HL-60 (cell line): Measurements from ENCODE around the gene ME2.

Source experiments
- DNase-seq, 2 experiments: peaks; one replicate each; pipeline ENCODE4 v3.0.0-alpha.2; 2010 to 2020; ENCODE audit warnings: low read depth in 1 of 2, low spot score in 1 of 2
- H3K27ac ChIP-seq: fragments of 250-450 bp; sonication (Bioruptor Pico); replicated peaks from 2 replicates; pipeline ENCODE4 v1.5.1; 2020; ENCODE audit warnings: mild to moderate bottlenecking, moderate library complexity
- H3K27me3 ChIP-seq: fragments of 250-450 bp; sonication (Bioruptor Pico); 2 replicates; pipeline ENCODE4 v1.5.1; 2021; ENCODE audit warnings: mild to moderate bottlenecking, moderate library complexity; ENCODE audit not compliant: insufficient read depth, poor library complexity, severe bottlenecking
- H3K4me3 ChIP-seq: replicated peaks from 2 replicates; pipeline ENCODE4 v1.5.1; 2011; ENCODE audit warnings: mild to moderate bottlenecking, control low read depth, low read length; ENCODE audit not compliant: insufficient read depth
- CTCF ChIP-seq: IDR thresholded peaks from one replicate; pipeline ENCODE4 v1.5.1; 2011; ENCODE audit warnings: low read length, control low read depth, inconsistent platforms; ENCODE audit not compliant: insufficient read depth
- GABPA ChIP-seq: IDR thresholded peaks from 2 replicates; pipeline ENCODE4 v1.6.1; 2012; ENCODE audit warnings: low read depth
- POLR2AphosphoS5 ChIP-seq: IDR thresholded peaks from 2 replicates; pipeline ENCODE4 v1.6.1; 2012; ENCODE audit warnings: low read depth
- REST ChIP-seq: IDR thresholded peaks from 2 replicates; pipeline ENCODE4 v1.6.1; 2012; ENCODE audit warnings: low read depth; ENCODE audit not compliant: insufficient replicate concordance
- SPI1 ChIP-seq: IDR thresholded peaks from 2 replicates; pipeline ENCODE4 v1.6.1; 2012; ENCODE audit warnings: low read depth, mild to moderate bottlenecking, borderline replicate concordance

Gene ME2

DNA sequence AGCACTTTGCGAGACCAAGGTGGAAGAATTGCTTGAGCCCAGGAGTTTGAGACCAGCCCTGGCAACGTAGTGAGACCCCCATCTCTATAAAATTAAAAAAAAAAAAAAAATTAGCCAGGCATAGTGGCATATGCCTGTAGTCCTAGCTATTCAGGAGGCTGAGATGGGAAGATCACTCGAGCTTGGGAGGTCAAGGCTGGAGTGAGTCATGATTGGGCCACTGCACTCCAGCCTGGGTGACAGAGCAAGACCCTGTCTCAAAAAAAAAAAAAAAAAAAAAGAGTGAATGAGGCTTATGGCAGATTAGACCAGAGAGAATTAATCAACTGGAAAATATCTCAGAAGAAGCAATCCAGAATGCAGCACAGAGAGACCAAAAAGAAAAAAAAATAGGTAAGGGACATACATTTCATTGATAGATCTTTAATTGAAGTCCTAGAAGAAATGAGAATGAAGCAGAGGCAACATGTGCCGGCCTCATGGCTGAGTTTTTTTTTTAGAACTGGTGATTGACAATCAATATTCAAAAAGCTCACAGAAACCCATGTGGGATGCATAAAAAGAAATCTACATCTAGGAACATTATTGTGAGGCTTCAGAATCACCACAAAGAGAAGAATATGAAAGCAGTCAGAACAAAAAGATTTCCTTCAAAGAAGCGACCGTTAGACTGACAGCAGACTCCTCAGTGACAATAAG is 56.7 kb downstream of the ME2 start:
- H3K4me3 ChIP-seq: no peak overlapping the region
- DNase-seq: no peak
- TF ChIP-seq POLR2AphosphoS5 (no peak), CTCF (no peak), REST (no peak), SPI1 (no peak), GABPA (no peak)
- no peak overlapping the region for H3K27ac ChIP-seq
- no peaks in the 10 kb centered on the region for H3K27me3 ChIP-seq

GRCh38 chr18:50937183-50937582 is 58.3 kb downstream of the ME2 start:
- Histone ChIP-seq H3K27ac (no peak overlapping the region), H3K4me3 (no peak overlapping the region), H3K27me3 (no peaks in the 10 kb centered on the region)
- no peak for DNase-seq
- TF ChIP-seq CTCF: no peak
- no peak for TF ChIP-seq REST
- TF ChIP-seq GABPA: no peak
- TF ChIP-seq POLR2AphosphoS5: no peak
- no peak for TF ChIP-seq SPI1

DNA sequence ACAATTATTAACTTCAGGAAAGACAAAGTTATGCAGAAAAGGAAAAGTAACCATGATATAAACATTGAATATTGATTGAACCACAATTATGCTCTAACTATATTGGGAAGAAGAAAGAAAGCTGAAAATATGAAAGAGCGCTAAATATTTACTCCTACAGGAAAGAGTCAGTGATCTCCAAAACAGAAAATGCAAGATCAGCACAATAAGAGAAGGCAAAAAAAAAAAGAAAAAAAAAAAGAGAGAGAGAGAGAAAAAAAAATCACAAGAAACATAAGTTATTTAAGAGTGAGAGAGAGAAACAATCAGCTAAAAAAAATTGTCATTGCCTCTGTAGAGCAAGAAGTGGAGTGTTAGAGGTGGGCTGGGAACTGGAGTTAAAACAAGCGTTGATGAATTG is 60.0 kb downstream of the ME2 start:
- no peak for TF ChIP-seq GABPA
- TF ChIP-seq SPI1: no peak
- TF ChIP-seq POLR2AphosphoS5: no peak
- no peak for TF ChIP-seq CTCF
- TF ChIP-seq REST: no peak
- DNase-seq: no peak
- Histone ChIP-seq H3K4me3 (no peak overlapping the region), H3K27me3 (no peaks in the 10 kb centered on the region), H3K27ac (no peak overlapping the region)
